K562 (cell line): ENCODE data around the gene ZFAND2A.

Source experiments
- BRF1 ChIP-seq: IDR thresholded peaks from 3 replicates; pipeline ENCODE4 v1.6.1; 2011; ENCODE audit warnings: borderline replicate concordance, mild to moderate bottlenecking; ENCODE audit not compliant: insufficient read length; ENCODE audit errors: extremely low read depth
- CHD2 ChIP-seq: IDR thresholded peaks from 2 replicates; pipeline ENCODE4 v1.6.1; 2011; ENCODE audit warnings: low read depth, low read length
- EGR1 ChIP-seq: fragments of 450-650 bp; conservative IDR thresholded peaks from 2 replicates; pipeline ENCODE4 v1.6.1; 2017; ENCODE audit warnings: mild to moderate bottlenecking
- ESRRA ChIP-seq: fragments of 450-650 bp; IDR thresholded peaks from 2 replicates; pipeline ENCODE4 v1.6.1; 2014; ENCODE audit warnings: low read depth, mild to moderate bottlenecking, moderate library complexity, borderline replicate concordance
- KLF16 ChIP-seq: IDR thresholded peaks from 2 replicates; pipeline ENCODE4 v1.6.1; 2016; ENCODE audit warnings: antibody characterized with exemption
- NRF1 ChIP-seq, 2 experiments: fragments of 450-650 bp; IDR thresholded peaks in 1 of 2; conservative IDR thresholded peaks in 1 of 2; 2 replicates each; pipeline ENCODE4 v1.6.1; 2014; ENCODE audit warnings: mild to moderate bottlenecking in 2 of 2
- POLR2A ChIP-seq: fragments of 450-650 bp; conservative IDR thresholded peaks from 2 replicates; pipeline ENCODE4 v1.6.1; 2016
- ZNF124 ChIP-seq: sonication (generic); formaldehyde crosslinking; IDR thresholded peaks from 2 replicates; pipeline ENCODE4 v1.8.1; 2022; ENCODE audit warnings: missing genetic modification reagents
- ZNF239 ChIP-seq: fragments of 250-450 bp; sonication (Bioruptor Pico); IDR thresholded peaks from 2 replicates; pipeline ENCODE4 v1.4.0; 2020; ENCODE audit warnings: mild to moderate bottlenecking
- ZNF507 ChIP-seq: conservative IDR thresholded peaks from 2 replicates; pipeline ENCODE4 v1.6.1; 2017; ENCODE audit warnings: missing genetic modification characterization, missing compliant biosample characterization
- TF ChIP-seq, protein P1 (sequence below), 3 experiments: IDR thresholded peaks in 2 of 3; conservative IDR thresholded peaks in 1 of 3; 2 replicates each; pipeline ENCODE4 v1.5.1; 2011 to 2012; ENCODE audit warnings: low read length in 3 of 3, mild to moderate bottlenecking in 3 of 3, control low read depth in 2 of 3, improper control_type of control experiment in 1 of 3, inconsistent platforms in 1 of 3, low read depth in 1 of 3, mixed read lengths in 1 of 3, moderate library complexity in 1 of 3; ENCODE audit not compliant: insufficient read depth in 2 of 3
- TF ChIP-seq, protein P2 (sequence below): fragments of 250-450 bp; sonication (Bioruptor Pico); IDR thresholded peaks from 2 replicates; pipeline ENCODE4 v1.5.0; 2022; ENCODE audit warnings: mild to moderate bottlenecking
- TF ChIP-seq, protein P3 (sequence below): sonication (generic); formaldehyde crosslinking; IDR thresholded peaks from 2 replicates; pipeline ENCODE4 v1.8.0; 2022; ENCODE audit warnings: mild to moderate bottlenecking, low read depth, missing genetic modification reagents
- TF ChIP-seq, protein P4 (sequence below), 2 experiments: fragments of 450-650 bp; formaldehyde crosslinking in 1 of 2; IDR thresholded peaks; 2 replicates each; pipeline versions ENCODE4 v1.4.0 to v1.6.1; 2014 to 2020; ENCODE audit warnings: mild to moderate bottlenecking in 2 of 2, borderline replicate concordance in 1 of 2, low read depth in 1 of 2

DNA sequence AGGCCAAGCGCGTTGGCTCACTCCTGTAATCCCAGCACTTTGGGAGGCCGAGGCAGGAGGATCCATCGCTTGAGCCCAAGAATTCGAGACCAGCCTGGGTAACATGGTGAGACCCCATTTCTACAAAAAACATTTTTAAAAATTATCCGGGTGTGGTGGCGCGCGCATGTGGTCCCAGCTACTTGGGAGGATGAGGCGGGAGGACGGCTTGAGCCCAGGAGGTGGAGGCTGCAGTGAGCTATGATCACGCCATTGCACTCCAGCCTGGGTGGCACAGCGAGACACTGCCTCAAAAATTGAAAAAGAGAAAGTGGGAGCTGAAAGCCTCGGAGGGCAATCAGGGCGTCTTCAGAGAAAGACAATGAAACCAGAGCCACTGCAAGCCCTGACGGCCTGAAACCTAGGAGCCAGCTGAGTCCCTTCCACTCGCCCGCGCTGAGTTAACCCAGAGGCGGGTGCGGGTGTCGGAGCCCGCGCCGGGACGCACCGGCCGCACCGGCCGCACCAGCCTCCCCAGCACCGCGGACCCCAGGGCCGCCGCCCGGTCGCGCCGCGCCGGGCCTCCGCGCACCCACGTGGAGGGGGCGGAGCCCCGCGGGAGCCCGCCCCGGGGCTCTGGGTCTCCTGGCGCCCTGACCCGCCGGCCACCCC is 22.4 kb downstream of the ZFAND2A start:
- TF ChIP-seq ESRRA (no peak), CHD2 (no peak), NRF1 (conservative IDR thresholded peaks at IDR 0.05 in 1 of 2, IDR thresholded peaks at IDR 0.05 in 1 of 2) (peak in 1 of 2 experiments; percentile 47; a peak in 1 of 4 replicates), ZNF507 (no peak), POLR2A (no peak), ZNF239 (CRISPR knock-in tag) (no peak), BRF1 (no peak), EGR1 (no peak), KLF16 (no peak), ZNF124 (CRISPR knock-in tag) (no peak)
- TF ChIP-seq, protein P1, sequence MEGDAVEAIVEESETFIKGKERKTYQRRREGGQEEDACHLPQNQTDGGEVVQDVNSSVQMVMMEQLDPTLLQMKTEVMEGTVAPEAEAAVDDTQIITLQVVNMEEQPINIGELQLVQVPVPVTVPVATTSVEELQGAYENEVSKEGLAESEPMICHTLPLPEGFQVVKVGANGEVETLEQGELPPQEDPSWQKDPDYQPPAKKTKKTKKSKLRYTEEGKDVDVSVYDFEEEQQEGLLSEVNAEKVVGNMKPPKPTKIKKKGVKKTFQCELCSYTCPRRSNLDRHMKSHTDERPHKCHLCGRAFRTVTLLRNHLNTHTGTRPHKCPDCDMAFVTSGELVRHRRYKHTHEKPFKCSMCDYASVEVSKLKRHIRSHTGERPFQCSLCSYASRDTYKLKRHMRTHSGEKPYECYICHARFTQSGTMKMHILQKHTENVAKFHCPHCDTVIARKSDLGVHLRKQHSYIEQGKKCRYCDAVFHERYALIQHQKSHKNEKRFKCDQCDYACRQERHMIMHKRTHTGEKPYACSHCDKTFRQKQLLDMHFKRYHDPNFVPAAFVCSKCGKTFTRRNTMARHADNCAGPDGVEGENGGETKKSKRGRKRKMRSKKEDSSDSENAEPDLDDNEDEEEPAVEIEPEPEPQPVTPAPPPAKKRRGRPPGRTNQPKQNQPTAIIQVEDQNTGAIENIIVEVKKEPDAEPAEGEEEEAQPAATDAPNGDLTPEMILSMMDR (IDR thresholded peaks at IDR 0.05 in 2 of 3, conservative IDR thresholded peaks at IDR 0.05 in 1 of 3; ENCODE audit: insufficient read depth in 2 of 3, low read depth in 1 of 3, low read length in 3 of 3): no peak
- TF ChIP-seq, protein P2, sequence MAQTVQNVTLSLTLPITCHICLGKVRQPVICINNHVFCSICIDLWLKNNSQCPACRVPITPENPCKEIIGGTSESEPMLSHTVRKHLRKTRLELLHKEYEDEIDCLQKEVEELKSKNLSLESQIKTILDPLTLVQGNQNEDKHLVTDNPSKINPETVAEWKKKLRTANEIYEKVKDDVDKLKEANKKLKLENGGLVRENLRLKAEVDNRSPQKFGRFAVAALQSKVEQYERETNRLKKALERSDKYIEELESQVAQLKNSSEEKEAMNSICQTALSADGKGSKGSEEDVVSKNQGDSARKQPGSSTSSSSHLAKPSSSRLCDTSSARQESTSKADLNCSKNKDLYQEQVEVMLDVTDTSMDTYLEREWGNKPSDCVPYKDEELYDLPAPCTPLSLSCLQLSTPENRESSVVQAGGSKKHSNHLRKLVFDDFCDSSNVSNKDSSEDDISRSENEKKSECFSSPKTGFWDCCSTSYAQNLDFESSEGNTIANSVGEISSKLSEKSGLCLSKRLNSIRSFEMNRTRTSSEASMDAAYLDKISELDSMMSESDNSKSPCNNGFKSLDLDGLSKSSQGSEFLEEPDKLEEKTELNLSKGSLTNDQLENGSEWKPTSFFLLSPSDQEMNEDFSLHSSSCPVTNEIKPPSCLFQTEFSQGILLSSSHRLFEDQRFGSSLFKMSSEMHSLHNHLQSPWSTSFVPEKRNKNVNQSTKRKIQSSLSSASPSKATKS (CRISPR knock-in tag): no peak
- TF ChIP-seq, protein P3, sequence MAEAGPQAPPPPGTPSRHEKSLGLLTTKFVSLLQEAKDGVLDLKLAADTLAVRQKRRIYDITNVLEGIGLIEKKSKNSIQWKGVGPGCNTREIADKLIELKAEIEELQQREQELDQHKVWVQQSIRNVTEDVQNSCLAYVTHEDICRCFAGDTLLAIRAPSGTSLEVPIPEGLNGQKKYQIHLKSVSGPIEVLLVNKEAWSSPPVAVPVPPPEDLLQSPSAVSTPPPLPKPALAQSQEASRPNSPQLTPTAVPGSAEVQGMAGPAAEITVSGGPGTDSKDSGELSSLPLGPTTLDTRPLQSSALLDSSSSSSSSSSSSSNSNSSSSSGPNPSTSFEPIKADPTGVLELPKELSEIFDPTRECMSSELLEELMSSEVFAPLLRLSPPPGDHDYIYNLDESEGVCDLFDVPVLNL (CRISPR knock-in tag): no peak
- TF ChIP-seq, protein P4, sequence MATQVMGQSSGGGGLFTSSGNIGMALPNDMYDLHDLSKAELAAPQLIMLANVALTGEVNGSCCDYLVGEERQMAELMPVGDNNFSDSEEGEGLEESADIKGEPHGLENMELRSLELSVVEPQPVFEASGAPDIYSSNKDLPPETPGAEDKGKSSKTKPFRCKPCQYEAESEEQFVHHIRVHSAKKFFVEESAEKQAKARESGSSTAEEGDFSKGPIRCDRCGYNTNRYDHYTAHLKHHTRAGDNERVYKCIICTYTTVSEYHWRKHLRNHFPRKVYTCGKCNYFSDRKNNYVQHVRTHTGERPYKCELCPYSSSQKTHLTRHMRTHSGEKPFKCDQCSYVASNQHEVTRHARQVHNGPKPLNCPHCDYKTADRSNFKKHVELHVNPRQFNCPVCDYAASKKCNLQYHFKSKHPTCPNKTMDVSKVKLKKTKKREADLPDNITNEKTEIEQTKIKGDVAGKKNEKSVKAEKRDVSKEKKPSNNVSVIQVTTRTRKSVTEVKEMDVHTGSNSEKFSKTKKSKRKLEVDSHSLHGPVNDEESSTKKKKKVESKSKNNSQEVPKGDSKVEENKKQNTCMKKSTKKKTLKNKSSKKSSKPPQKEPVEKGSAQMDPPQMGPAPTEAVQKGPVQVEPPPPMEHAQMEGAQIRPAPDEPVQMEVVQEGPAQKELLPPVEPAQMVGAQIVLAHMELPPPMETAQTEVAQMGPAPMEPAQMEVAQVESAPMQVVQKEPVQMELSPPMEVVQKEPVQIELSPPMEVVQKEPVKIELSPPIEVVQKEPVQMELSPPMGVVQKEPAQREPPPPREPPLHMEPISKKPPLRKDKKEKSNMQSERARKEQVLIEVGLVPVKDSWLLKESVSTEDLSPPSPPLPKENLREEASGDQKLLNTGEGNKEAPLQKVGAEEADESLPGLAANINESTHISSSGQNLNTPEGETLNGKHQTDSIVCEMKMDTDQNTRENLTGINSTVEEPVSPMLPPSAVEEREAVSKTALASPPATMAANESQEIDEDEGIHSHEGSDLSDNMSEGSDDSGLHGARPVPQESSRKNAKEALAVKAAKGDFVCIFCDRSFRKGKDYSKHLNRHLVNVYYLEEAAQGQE (IDR thresholded peaks at IDR 0.05; ENCODE audit: borderline replicate concordance): no peak
- TF ChIP-seq, protein P4 (CRISPR knock-in tag; IDR thresholded peaks at IDR 0.05; ENCODE audit: low read depth): no peak
